ENCODE data around the gene MAFG. TPM values are rescaled to one million over a fixed set of nuclear protein-coding genes. Genes with fewer than 3 reads are reported as not detected.

Gene MAFG
- total RNA-seq, 1 experiment from 2014 or later, result 29.1 TPM

DNA sequence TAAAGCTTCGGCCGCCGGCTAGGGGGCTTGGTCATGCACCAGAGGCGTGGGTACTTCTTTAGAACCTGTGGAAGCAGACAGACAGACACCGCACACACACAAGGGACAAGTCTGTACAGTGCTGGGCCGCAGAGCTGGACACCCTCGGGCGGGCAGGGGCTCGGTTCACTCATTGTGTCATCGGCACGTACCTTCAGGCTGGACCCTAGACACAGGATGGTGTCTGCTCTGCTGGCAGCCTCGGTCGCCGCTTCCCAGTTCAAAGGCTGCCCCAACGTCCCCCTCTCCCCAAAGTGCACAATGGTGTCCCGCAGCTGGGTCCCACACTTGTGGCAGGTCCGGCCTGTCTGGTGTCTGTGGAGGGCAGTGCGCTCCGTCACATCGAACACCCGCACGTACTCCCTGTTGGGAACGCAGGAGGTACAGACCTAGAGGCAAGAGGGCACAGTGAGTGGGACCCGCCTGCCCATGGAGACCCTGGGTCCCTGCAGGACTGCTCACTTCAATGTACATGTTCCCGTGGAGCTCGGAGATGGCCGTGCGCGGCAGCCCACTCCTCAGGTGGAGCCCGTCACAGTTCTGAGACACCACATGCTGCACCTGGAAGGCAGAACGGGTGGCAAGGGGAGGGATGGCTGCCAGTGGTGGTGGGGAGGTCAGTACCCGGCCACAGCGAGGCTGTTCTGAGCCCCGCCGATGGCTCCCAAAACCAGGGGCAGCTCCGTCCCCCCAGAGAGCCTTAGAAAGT lies 13.3 kb downstream of the MAFG start:
- no peak overlapping the region for H3K4me3 Mint-ChIP-seq (ENCODE audit: unreplicated experiment)
- Histone ChIP-seq H3K4me3 (ENCODE audit: low read depth, low read length) (no peak overlapping the region), H3K27me3 (replicated peaks; ENCODE audit: control insufficient read depth, insufficient read depth, low read length) (no peaks in the 10 kb centered on the region), H3K36me3 (ENCODE audit: control insufficient read depth, insufficient read depth, low read length) (peaks cover 14% of the 10 kb centered on the region), H3K4me1 (peaks cover 24% of the 10 kb centered on the region), H3K9me3 (no peaks in the 10 kb centered on the region)
- POLR2A ChIA-PET, result no interaction called here
- no peaks in the 10 kb centered on the region for H3K9me3 Mint-ChIP-seq (ENCODE audit: unreplicated experiment)
- H3K27ac Mint-ChIP-seq (ENCODE audit: unreplicated experiment), result no peak overlapping the region
- TF ChIP-seq, protein P1, sequence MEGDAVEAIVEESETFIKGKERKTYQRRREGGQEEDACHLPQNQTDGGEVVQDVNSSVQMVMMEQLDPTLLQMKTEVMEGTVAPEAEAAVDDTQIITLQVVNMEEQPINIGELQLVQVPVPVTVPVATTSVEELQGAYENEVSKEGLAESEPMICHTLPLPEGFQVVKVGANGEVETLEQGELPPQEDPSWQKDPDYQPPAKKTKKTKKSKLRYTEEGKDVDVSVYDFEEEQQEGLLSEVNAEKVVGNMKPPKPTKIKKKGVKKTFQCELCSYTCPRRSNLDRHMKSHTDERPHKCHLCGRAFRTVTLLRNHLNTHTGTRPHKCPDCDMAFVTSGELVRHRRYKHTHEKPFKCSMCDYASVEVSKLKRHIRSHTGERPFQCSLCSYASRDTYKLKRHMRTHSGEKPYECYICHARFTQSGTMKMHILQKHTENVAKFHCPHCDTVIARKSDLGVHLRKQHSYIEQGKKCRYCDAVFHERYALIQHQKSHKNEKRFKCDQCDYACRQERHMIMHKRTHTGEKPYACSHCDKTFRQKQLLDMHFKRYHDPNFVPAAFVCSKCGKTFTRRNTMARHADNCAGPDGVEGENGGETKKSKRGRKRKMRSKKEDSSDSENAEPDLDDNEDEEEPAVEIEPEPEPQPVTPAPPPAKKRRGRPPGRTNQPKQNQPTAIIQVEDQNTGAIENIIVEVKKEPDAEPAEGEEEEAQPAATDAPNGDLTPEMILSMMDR (IDR thresholded peaks at IDR 0.05; ENCODE audit: insufficient read depth in 1 of 2, low read depth in 1 of 2, low read length in 1 of 2, severe bottlenecking in 1 of 2, unreplicated experiment in 1 of 2), result no peak
- H3K36me3 Mint-ChIP-seq (ENCODE audit: insufficient read depth, unreplicated experiment), result peaks cover 96% of the 10 kb centered on the region
- CTCF ChIA-PET, result interaction anchor here (1.0 kb wide), 1 partner anchor 30 kb away, joined by 3 read pairs; no protein-coding TSS in a partner anchor
- BruUV-seq (replicated peaks), result no TSS peak
- no peak for DNase-seq
- intact Hi-C loops (cut with micrococcal nuclease; ENCODE audit: unreplicated experiment), result no loop called here
- peaks cover 32% of the 10 kb centered on the region for H3K4me1 Mint-ChIP-seq (ENCODE audit: low read depth, unreplicated experiment)
- H3K27me3 Mint-ChIP-seq (ENCODE audit: insufficient read depth, unreplicated experiment), result no peaks in the 10 kb centered on the region

- no peaks in the 10 kb centered on the region for H3K27me3 Mint-ChIP-seq (ENCODE audit: insufficient read depth, unreplicated experiment)
- H3K4me3 ChIP-seq (ENCODE audit: low read depth, low read length), result no peak overlapping the region
- ChIA-PET CTCF (interaction anchor here (0.6 kb wide), 1 partner anchor 14 kb away, joined by 11 read pairs; the partner anchor contains the start of gene MAFG), POLR2A (no interaction called here)
- H3K9me3 Mint-ChIP-seq (ENCODE audit: unreplicated experiment), result no peaks in the 10 kb centered on the region
- peaks cover 26% of the 10 kb centered on the region for H3K4me1 ChIP-seq
- H3K36me3 Mint-ChIP-seq (ENCODE audit: insufficient read depth, unreplicated experiment), result peaks cover 93% of the 10 kb centered on the region
- H3K27me3 ChIP-seq (replicated peaks; ENCODE audit: control insufficient read depth, insufficient read depth, low read length), result no peaks in the 10 kb centered on the region
- intact Hi-C loops (cut with micrococcal nuclease; ENCODE audit: unreplicated experiment), result no loop called here
- peaks cover 29% of the 10 kb centered on the region for H3K4me1 Mint-ChIP-seq (ENCODE audit: low read depth, unreplicated experiment)
- H3K9me3 ChIP-seq, result no peaks in the 10 kb centered on the region
- DNase-seq, result no peak
- BruUV-seq (replicated peaks), result no TSS peak
- TF ChIP-seq, protein P1 (IDR thresholded peaks at IDR 0.05; ENCODE audit: insufficient read depth in 1 of 2, low read depth in 1 of 2, low read length in 1 of 2, severe bottlenecking in 1 of 2, unreplicated experiment in 1 of 2), result no peak
- peaks cover 16% of the 10 kb centered on the region for H3K36me3 ChIP-seq (ENCODE audit: control insufficient read depth, insufficient read depth, low read length)
- H3K4me3 Mint-ChIP-seq (ENCODE audit: unreplicated experiment), result no peak overlapping the region
- no peak overlapping the region for H3K27ac Mint-ChIP-seq (ENCODE audit: unreplicated experiment)
Measured at GRCh38 chr17:81913394-81914102, 14.0 kb downstream of the MAFG start.

- H3K36me3 ChIP-seq (ENCODE audit: control insufficient read depth, insufficient read depth, low read length), result peaks cover 19% of the 10 kb centered on the region
- intact Hi-C loops (cut with micrococcal nuclease; ENCODE audit: unreplicated experiment), result no loop called here
- CTCF ChIA-PET, result interaction anchor here (0.6 to 0.8 kb wide), 2 partner anchors 15 kb away, joined by 9 to 11 read pairs; partner anchors contain the start of gene MAFG
Measured at GRCh38 chr17:81912441-81913309, 14.9 kb downstream of the MAFG start.

More at GRCh38 chr17:81912441-81913309, 14.9 kb downstream of the MAFG start:
- Histone ChIP-seq H3K4me3 (ENCODE audit: low read depth, low read length) (no peak overlapping the region), H3K4me1 (peaks cover 26% of the 10 kb centered on the region), H3K27me3 (replicated peaks; ENCODE audit: control insufficient read depth, insufficient read depth, low read length) (no peaks in the 10 kb centered on the region), H3K9me3 (no peaks in the 10 kb centered on the region)
- POLR2A ChIA-PET, result interaction anchor here (0.6 kb wide), 1 partner anchor 15 kb away, joined by 3 read pairs; no protein-coding TSS in a partner anchor
- TF ChIP-seq, protein P1 (IDR thresholded peaks at IDR 0.05; ENCODE audit: insufficient read depth in 1 of 2, low read depth in 1 of 2, low read length in 1 of 2, severe bottlenecking in 1 of 2, unreplicated experiment in 1 of 2), result no peak
- no peaks in the 10 kb centered on the region for H3K9me3 Mint-ChIP-seq (ENCODE audit: unreplicated experiment)
- no peak for DNase-seq
- H3K4me3 Mint-ChIP-seq (ENCODE audit: unreplicated experiment), result no peak overlapping the region
- no TSS peak for BruUV-seq (replicated peaks)
- peaks cover 93% of the 10 kb centered on the region for H3K36me3 Mint-ChIP-seq (ENCODE audit: insufficient read depth, unreplicated experiment)
- no peaks in the 10 kb centered on the region for H3K27me3 Mint-ChIP-seq (ENCODE audit: insufficient read depth, unreplicated experiment)
- no peak overlapping the region for H3K27ac Mint-ChIP-seq (ENCODE audit: unreplicated experiment)
- H3K4me1 Mint-ChIP-seq (ENCODE audit: low read depth, unreplicated experiment), result peaks cover 29% of the 10 kb centered on the region
